AG08395 (cell line): ENCODE data around the gene TYMP.

Experiments used
- DNase-seq: peaks from one replicate; pipeline ENCODE4 v3.0.0; 2012; ENCODE audit warnings: mixed read lengths, low spot score

The TYMP gene

GRCh38 chr22:50505276-50505775 is 24.5 kb downstream of the TYMP start:
- no peak for DNase-seq

GRCh38 chr22:50504369-50505211 is 25.2 kb downstream of the TYMP start:
- no peak for DNase-seq

GRCh38 chr22:50503475-50504145 is 26.2 kb downstream of the TYMP start:
- no peak for DNase-seq

- DNase-seq = no peak
Observed at GRCh38 chr22:50502628-50503474, 27.0 kb downstream of the TYMP start.

- DNase-seq = no peak
Observed at GRCh38 chr22:50502096-50502495, 27.7 kb downstream of the TYMP start.

GRCh38 chr22:50500452-50500851 is 29.4 kb downstream of the TYMP start:
- no peak for DNase-seq

- peak; percentile 70 for DNase-seq
Observed at GRCh38 chr22:50498322-50498890, 31.4 kb downstream of the TYMP start.

GRCh38 chr22:50497093-50497492 is 32.7 kb downstream of the TYMP start:
- DNase-seq = no peak

GRCh38 chr22:50490531-50491308 is 39.1 kb downstream of the TYMP start:
- DNase-seq = no peak

GRCh38 chr22:50489363-50490243 is 40.2 kb downstream of the TYMP start:
- DNase-seq = no peak

- no peak for DNase-seq
Observed at GRCh38 chr22:50488886-50489285, 40.9 kb downstream of the TYMP start.

GRCh38 chr22:50488006-50488677 is 41.7 kb downstream of the TYMP start:
- DNase-seq = no peak

- DNase-seq = no peak
Observed at GRCh38 chr22:50487290-50488005, 42.4 kb downstream of the TYMP start.

- DNase-seq = no peak
Observed at GRCh38 chr22:50486561-50487289, 43.1 kb downstream of the TYMP start, which contains the start of gene MIOX. Gene MIOX, plus strand, starts transcription at chr22:50486859. Its CDS starts 39 bp downstream, at chr22:50486898.

GRCh38 chr22:50485221-50486131 is 44.3 kb downstream of the TYMP start:
- DNase-seq = no peak

GRCh38 chr22:50483977-50484853 is 45.6 kb downstream of the TYMP start:
- DNase-seq = no peak
